H1 (cell line): ENCODE measurements around the gene FANCD2. TPM values are rescaled to one million over a fixed set of nuclear protein-coding genes. Genes with fewer than 3 reads are reported as not detected.

Experiments used
- CTCF ChIA-PET: fragments of 300-600 bp; sonication (Branson Sonifier 250); formaldehyde crosslinking; loops from one replicate; lab custom pipeline; 2021; ENCODE audit not compliant: partially characterized antibody; lab: Charles Lee
- POLR2A ChIA-PET: fragments of 300-600 bp; sonication (Branson Sonifier 250); formaldehyde crosslinking; loops from one replicate; lab custom pipeline; 2021; ENCODE audit warnings: inconsistent platforms; ENCODE audit not compliant: partially characterized antibody; lab: Charles Lee
- DNase-seq, 2 experiments: peaks; one replicate each; pipeline versions ENCODE4 v3.0.0 to v3.0.0-alpha.2; 2010 to 2022; ENCODE audit warnings: low spot score in 2 of 2, low read depth in 1 of 2, mixed read lengths in 1 of 2
- FAIRE-seq: peaks from 2 replicates; lab custom pipeline; 2011; peaks lifted over from hg19 to GRCh38; lab: Jason Lieb, UNC
- H2AFZ ChIP-seq: 2 replicates; pipeline ENCODE4 v1.8.1; 2012; ENCODE audit warnings: low read length, inconsistent platforms
- H2AK5ac ChIP-seq: 2 replicates; pipeline ENCODE4 v1.6.1; 2013; ENCODE audit warnings: low read depth, low read length
- H2BK120ac ChIP-seq: replicated peaks from 2 replicates; pipeline ENCODE3; 2013; ENCODE audit warnings: low read depth, low read length, inconsistent platforms
- H2BK12ac ChIP-seq: 2 replicates; pipeline ENCODE4 v1.6.1; 2013; ENCODE audit warnings: low read depth, low read length
- H2BK15ac ChIP-seq: 2 replicates; pipeline ENCODE4 v1.6.1; 2013; ENCODE audit warnings: low read length
- H2BK20ac ChIP-seq: 2 replicates; pipeline ENCODE4 v1.6.1; 2013; ENCODE audit warnings: low read length
- H2BK5ac ChIP-seq: 2 replicates; pipeline ENCODE4 v1.6.1; 2013; ENCODE audit warnings: low read depth, low read length
- H3K14ac ChIP-seq: 2 replicates; pipeline ENCODE4 v1.6.1; 2013; ENCODE audit warnings: inconsistent platforms; ENCODE audit not compliant: insufficient read length
- H3K18ac ChIP-seq: 2 replicates; pipeline ENCODE4 v1.6.1; 2013; ENCODE audit warnings: low read length; ENCODE audit errors: extremely low read depth
- H3K23ac ChIP-seq: 2 replicates; pipeline ENCODE4 v1.6.1; 2013; ENCODE audit warnings: inconsistent platforms; ENCODE audit not compliant: insufficient read length
- H3K23me2 ChIP-seq: 2 replicates; pipeline ENCODE4 v1.6.1; 2013; ENCODE audit warnings: low read depth, low read length
- H3K27ac ChIP-seq: 2 replicates; pipeline ENCODE4 v1.6.1; 2011; ENCODE audit warnings: low read depth, low read length, inconsistent platforms
- H3K27me3 ChIP-seq, 4 experiments: replicated peaks in 1 of 4; 1 replicate in 1 of 4; 2 replicates in 3 of 4; pipeline versions ENCODE4 v1.6.1 to v1.8.1; 2011 to 2013; ENCODE audit warnings: low read length in 3 of 4, mild to moderate bottlenecking in 3 of 4, inconsistent platforms in 2 of 4, mixed read lengths in 2 of 4, moderate library complexity in 1 of 4; ENCODE audit not compliant: control insufficient read depth in 3 of 4, insufficient read depth in 3 of 4; ENCODE audit errors: extremely low read depth in 1 of 4
- H3K36me3 ChIP-seq, 4 experiments: 2 replicates each; pipeline versions ENCODE4 v1.6.1 to v1.8.1; 2011 to 2013; ENCODE audit warnings: mild to moderate bottlenecking in 4 of 4, low read length in 3 of 4, moderate library complexity in 2 of 4, control low read depth in 1 of 4, inconsistent platforms in 1 of 4; ENCODE audit not compliant: insufficient read depth in 4 of 4, control insufficient read depth in 2 of 4
- H3K4ac ChIP-seq: replicated peaks from 2 replicates; pipeline ENCODE3; 2013; ENCODE audit warnings: low read length, low read depth, mixed read lengths, inconsistent platforms; ENCODE audit not compliant: insufficient read length
- H3K4me1 ChIP-seq, 4 experiments: replicated peaks in 1 of 4; 1 replicate in 1 of 4; 2 replicates in 3 of 4; pipeline versions ENCODE4 v1.6.1 to v1.8.1; 2011 to 2013; ENCODE audit warnings: low read length in 3 of 4, inconsistent platforms in 2 of 4, mixed read lengths in 1 of 4; ENCODE audit not compliant: insufficient read depth in 4 of 4, control insufficient read depth in 3 of 4
- H3K4me2 ChIP-seq, 2 experiments: 2 replicates each; pipeline versions ENCODE4 v1.6.1 to v1.8.1; 2011 to 2013; ENCODE audit warnings: low read depth in 2 of 2, low read length in 2 of 2, control low read depth in 1 of 2, inconsistent platforms in 1 of 2, mild to moderate bottlenecking in 1 of 2; ENCODE audit not compliant: insufficient read depth in 1 of 2
- H3K4me3 ChIP-seq, 4 experiments: fragments of 200-600, 300-600 bp in 1 of 4; sonication (generic), shearing (Covaris generic), sonication (Bioruptor Twin) in 1 of 4; 2 replicates each; pipeline versions ENCODE4 v1.5.1 to v1.8.1; 2011 to 2016; ENCODE audit warnings: low read length in 4 of 4, low read depth in 3 of 4, control low read depth in 2 of 4, inconsistent platforms in 2 of 4, mild to moderate bottlenecking in 2 of 4, mixed read lengths in 1 of 4, moderate library complexity in 1 of 4; ENCODE audit not compliant: insufficient read depth in 2 of 4; ENCODE audit errors: extremely low read depth in 1 of 4
- H3K56ac ChIP-seq: replicated peaks from 2 replicates; pipeline ENCODE3; 2013; ENCODE audit warnings: low read depth, mild to moderate bottlenecking, mixed read lengths, low read length, inconsistent platforms; ENCODE audit not compliant: insufficient read length
- H3K79me1 ChIP-seq: 2 replicates; pipeline ENCODE4 v1.6.1; 2013; ENCODE audit warnings: low read depth, low read length, control low read depth
- H3K79me2 ChIP-seq, 2 experiments: 2 replicates each; pipeline versions ENCODE4 v1.6.1 to v1.8.1; 2012 to 2013; ENCODE audit warnings: low read length in 2 of 2, mild to moderate bottlenecking in 2 of 2, inconsistent platforms in 1 of 2; ENCODE audit not compliant: insufficient read depth in 2 of 2, control insufficient read depth in 1 of 2
- H3K9ac ChIP-seq, 4 experiments: replicated peaks in 1 of 4; 1 replicate in 1 of 4; 2 replicates in 3 of 4; pipeline versions ENCODE4 v1.6.1 to v1.8.1; 2011 to 2013; ENCODE audit warnings: low read depth in 3 of 4, low read length in 3 of 4, control low read depth in 2 of 4, mild to moderate bottlenecking in 2 of 4, moderate library complexity in 2 of 4, inconsistent platforms in 1 of 4; ENCODE audit errors: extremely low read depth in 1 of 4
- H3K9me3 ChIP-seq, 2 experiments: 2 replicates each; pipeline versions ENCODE4 v1.6.1 to v1.8.1; 2012 to 2013; ENCODE audit warnings: mild to moderate bottlenecking in 2 of 2, moderate library complexity in 2 of 2, control low read depth in 1 of 2, inconsistent platforms in 1 of 2, low read depth in 1 of 2, low read length in 1 of 2, mixed read lengths in 1 of 2; ENCODE audit not compliant: insufficient read depth in 2 of 2
- H4K20me1 ChIP-seq, 2 experiments: replicated peaks in 1 of 2; 2 replicates each; pipeline versions ENCODE3 to v1.8.1; 2011 to 2013; ENCODE audit warnings: inconsistent platforms in 2 of 2, low read length in 2 of 2, mild to moderate bottlenecking in 1 of 2; ENCODE audit not compliant: insufficient read depth in 2 of 2, control insufficient read depth in 1 of 2
- H4K5ac ChIP-seq: 2 replicates; pipeline ENCODE4 v1.6.1; 2013; ENCODE audit warnings: low read length, low read depth, mixed read lengths, inconsistent platforms; ENCODE audit not compliant: insufficient read length
- H4K8ac ChIP-seq: 2 replicates; pipeline ENCODE4 v1.8.0; 2013; ENCODE audit warnings: mild to moderate bottlenecking, moderate library complexity, low read length, inconsistent platforms; ENCODE audit not compliant: insufficient read depth; ENCODE audit errors: extremely low read depth
- H4K91ac ChIP-seq: replicated peaks from 2 replicates; pipeline ENCODE3; 2013; ENCODE audit warnings: low read length, mixed read lengths, inconsistent platforms; ENCODE audit not compliant: insufficient read length
- CBX5 ChIP-seq: fragments of 300-800, 300-1000 bp; sonication (generic); IDR thresholded peaks from 2 replicates; pipeline ENCODE4 v1.7.1; 2016; ENCODE audit warnings: antibody characterized with exemption, low read length, low read depth
- CHD2 ChIP-seq: IDR thresholded peaks from 2 replicates; pipeline ENCODE4 v1.6.1; 2012; ENCODE audit warnings: low read length, improper control_type of control experiment
- CREB1 ChIP-seq: IDR thresholded peaks from 2 replicates; pipeline ENCODE4 v1.6.1; 2012; ENCODE audit warnings: inconsistent platforms
- EGR1 ChIP-seq: IDR thresholded peaks from 2 replicates; pipeline ENCODE4 v1.6.1; 2011; ENCODE audit warnings: low read depth, low read length, borderline replicate concordance
- EZH2 ChIP-seq: fragments of 200-600 bp; sonication (generic); IDR thresholded peaks from 2 replicates; pipeline ENCODE4 v1.7.1; 2012; ENCODE audit warnings: low read depth, mild to moderate bottlenecking, moderate library complexity, low read length, inconsistent platforms; ENCODE audit not compliant: severe bottlenecking
- KDM1A ChIP-seq: fragments of 200-600, 300-600 bp; sonication (generic); IDR thresholded peaks from 2 replicates; pipeline ENCODE4 v1.7.1; 2016; ENCODE audit warnings: mild to moderate bottlenecking, low read length, borderline replicate concordance
- KDM5A ChIP-seq: fragments of 200-600 bp; IDR thresholded peaks from 2 replicates; pipeline ENCODE4 v1.7.1; 2012; ENCODE audit warnings: mild to moderate bottlenecking, low read length, inconsistent platforms, mixed read lengths
- MAFK ChIP-seq: IDR thresholded peaks from 2 replicates; pipeline ENCODE4 v1.6.1; 2012; ENCODE audit warnings: low read depth, mild to moderate bottlenecking, improper control_type of control experiment, low read length
- PHF8 ChIP-seq: fragments of 200-600 bp; sonication (generic); conservative IDR thresholded peaks from 2 replicates; pipeline ENCODE4 v1.7.1; 2012; ENCODE audit warnings: low read depth, mild to moderate bottlenecking, inconsistent platforms, low read length, moderate library complexity
- POLR2AphosphoS5 ChIP-seq: IDR thresholded peaks from 2 replicates; pipeline ENCODE4 v1.6.1; 2011; ENCODE audit warnings: low read depth, low read length
- POU5F1 ChIP-seq: IDR thresholded peaks from 2 replicates; pipeline ENCODE4 v1.6.1; 2011; ENCODE audit warnings: low read depth, mild to moderate bottlenecking, low read length, moderate library complexity
- RBBP5 ChIP-seq: IDR thresholded peaks from 2 replicates; pipeline ENCODE4 v1.7.1; 2012; ENCODE audit warnings: low read depth, mild to moderate bottlenecking, inconsistent platforms, low read length, moderate library complexity, borderline replicate concordance
- RFX5 ChIP-seq: IDR thresholded peaks from 2 replicates; pipeline ENCODE4 v1.6.1; 2011; ENCODE audit warnings: low read depth, low read length, improper control_type of control experiment, borderline replicate concordance
- SP1 ChIP-seq: IDR thresholded peaks from 2 replicates; pipeline ENCODE4 v1.6.1; 2011; ENCODE audit warnings: low read depth, low read length
- TAF1 ChIP-seq: IDR thresholded peaks from 2 replicates; pipeline ENCODE4 v1.6.1; 2011; ENCODE audit warnings: mild to moderate bottlenecking, low read depth, low read length
- WGBS, 2 experiments: shearing (Covaris generic) in 1 of 2; methylation state at CpG; one replicate each; pipeline versions ENCODE4 v1.1.6 to v1.1.7; 2013 to 2015; ENCODE audit warnings: low lambda C conversion rate in 2 of 2, mixed read lengths in 2 of 2, inconsistent platforms in 1 of 2, low coverage in 1 of 2, missing lambda C conversion rate in 1 of 2; ENCODE audit not compliant: insufficient replicate concordance in 2 of 2, insufficient coverage in 1 of 2, insufficient read length in 1 of 2; ENCODE audit errors: extremely low coverage in 1 of 2, missing lambda C conversion rate in 1 of 2; 5-methylcytosine and 5-hydroxymethylcytosine counted together
- polyA plus RNA-seq, 7 experiments: library from polyadenylated mRNA; depleted of rRNA in 3 of 7; stranded (reverse) in 5 of 7; unstranded in 2 of 7; fragments of >200 nt in 5 of 7; fragments of 200-250 nt in 2 of 7; gene quantifications; 1 replicate in 5 of 7; 2 replicates in 1 of 7; 4 replicates in 1 of 7; pipeline versions ENCODE4 v1.2.1 to v1.2.3, GENCODE V29; 2011 to 2013; ENCODE audit warnings: missing spikeins in 2 of 7, mixed read lengths in 2 of 7
- total RNA-seq: library from RNA; stranded (reverse); fragmentation: NEBNext Ultra II Directional; extraction: Animal tissue kit (Norgen Biotek cat#: 25700); gene quantifications from 2 replicates; pipeline ENCODE4 v1.2.1, GENCODE V29; 2021
- TF ChIP-seq, protein P1 (sequence below): IDR thresholded peaks from 2 replicates; pipeline ENCODE4 v1.6.1; 2011; ENCODE audit warnings: low read depth, mild to moderate bottlenecking, low read length; ENCODE audit not compliant: insufficient read depth

FANCD2 gene
- total and polyA plus RNA-seq, 2 of the 8 experiments (the other 6 are each of a cell fraction or from before 2014, with no cell fraction given): 33.1 to 77.8 TPM

DNA sequence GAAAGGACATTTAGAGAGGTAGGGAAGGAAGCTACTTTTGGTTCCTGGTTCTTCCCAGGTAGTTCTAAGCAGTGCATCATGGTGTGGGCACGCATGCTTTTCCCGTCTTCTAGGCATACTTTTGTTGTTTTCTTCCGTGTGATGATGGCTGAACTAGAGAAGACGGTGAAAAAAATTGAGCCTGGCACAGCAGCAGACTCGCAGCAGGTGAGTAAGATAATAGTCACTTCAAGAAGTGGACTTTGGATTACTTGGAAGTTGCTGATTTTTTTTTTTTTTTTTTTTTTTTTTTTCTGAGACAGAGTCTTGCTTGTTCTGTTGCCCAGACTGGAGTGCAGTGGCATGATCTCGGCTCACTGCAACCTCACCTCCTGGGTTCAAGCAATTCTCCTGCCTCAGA lies 63.9 kb downstream of the FANCD2 start:
- Histone ChIP-seq H2BK20ac (no peak overlapping the region), H3K9ac (no peak overlapping the region), H3K14ac (no peak overlapping the region), H2AK5ac (no peak overlapping the region), H3K79me2 (no peaks in the 10 kb centered on the region), H3K4me1 (no peaks in the 10 kb centered on the region), H2BK120ac (no peak overlapping the region), H2BK15ac (no peak overlapping the region), H3K23me2 (no peaks in the 10 kb centered on the region), H3K27ac (no peak overlapping the region), H3K27me3 (no peaks in the 10 kb centered on the region), H3K4ac (no peak overlapping the region), H3K18ac (no peak overlapping the region), H3K4me2 (no peak overlapping the region), H2BK12ac (no peak overlapping the region), H3K36me3 (peaks cover 18 to 72% (median 62%) of the 10 kb centered on the region in 4 experiments), H2BK5ac (no peak overlapping the region), H4K8ac (no peak overlapping the region), H4K5ac (no peak overlapping the region), H3K56ac (no peak overlapping the region), H3K4me3 (no peak overlapping the region), H2AFZ (no peak overlapping the region), H4K20me1 (no peaks in the 10 kb centered on the region), H3K79me1 (no peaks in the 10 kb centered on the region), H3K23ac (no peak overlapping the region), H4K91ac (no peak overlapping the region), H3K9me3 (no peaks in the 10 kb centered on the region)
- DNase-seq (no peak), FAIRE-seq (no peak)
- POLR2A ChIA-PET: no interaction called here
- 94% methylated on average over 6 of the region's 6 CpGs; no CpG with 5 or more reads in 1 of the 2 experiments for WGBS, 2 experiments
- CTCF ChIA-PET: no interaction called here
- TF ChIP-seq CHD2: no peak
- no peak for TF ChIP-seq POLR2AphosphoS5
- TF ChIP-seq, protein P1, sequence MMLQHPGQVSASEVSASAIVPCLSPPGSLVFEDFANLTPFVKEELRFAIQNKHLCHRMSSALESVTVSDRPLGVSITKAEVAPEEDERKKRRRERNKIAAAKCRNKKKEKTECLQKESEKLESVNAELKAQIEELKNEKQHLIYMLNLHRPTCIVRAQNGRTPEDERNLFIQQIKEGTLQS: no peak
- no peak for TF ChIP-seq MAFK
- no peak for TF ChIP-seq POU5F1
- no peak for TF ChIP-seq CREB1
- TF ChIP-seq KDM5A: no peak
- no peak for TF ChIP-seq RFX5
- TF ChIP-seq CBX5: no peak
- no peak for TF ChIP-seq KDM1A
- TF ChIP-seq EZH2: no peak
- no peak for TF ChIP-seq EGR1
- no peak for TF ChIP-seq PHF8
- TF ChIP-seq RBBP5: no peak
- no peak for TF ChIP-seq SP1
- no peak for TF ChIP-seq TAF1
